GM23248 (cell line): Measurements from ENCODE around the gene ACTR10. TPM values are rescaled to one million over a fixed set of nuclear protein-coding genes. Genes with fewer than 3 reads are reported as not detected.

Experiments used
- DNase-seq: peaks from one replicate; pipeline ENCODE4 v3.0.0-alpha.2; 2015
- H2AFZ ChIP-seq: fragments of 200-600 bp; sonication (generic); 2 replicates; pipeline ENCODE4 v1.6.1; 2016; ENCODE audit warnings: antibody characterized with exemption
- H3F3A ChIP-seq: fragments of 200-600 bp; sonication (generic); 2 replicates; pipeline ENCODE4 v1.6.1; 2016; ENCODE audit warnings: mild to moderate bottlenecking, antibody characterized with exemption, mixed run types; ENCODE audit not compliant: insufficient read depth
- H3K27ac ChIP-seq: fragments of 200-600 bp; sonication (generic); 2 replicates; pipeline ENCODE4 v1.5.1; 2016; ENCODE audit warnings: mild to moderate bottlenecking
- H3K27me3 ChIP-seq: fragments of 200-600 bp; sonication (generic); replicated peaks from 2 replicates; pipeline ENCODE4 v1.6.1; 2016; ENCODE audit warnings: mild to moderate bottlenecking; ENCODE audit not compliant: insufficient read depth
- H3K36me3 ChIP-seq: fragments of 200-600 bp; sonication (generic); 2 replicates; pipeline ENCODE4 v1.6.1; 2016; ENCODE audit warnings: low read depth, mild to moderate bottlenecking
- H3K4me1 ChIP-seq: fragments of 200-600 bp; sonication (generic); 2 replicates; pipeline ENCODE4 v1.6.1; 2016; ENCODE audit warnings: mild to moderate bottlenecking; ENCODE audit not compliant: insufficient read depth
- H3K4me2 ChIP-seq: fragments of 200-600 bp; sonication (generic); one replicate; pipeline ENCODE4 v1.6.1; 2016; ENCODE audit warnings: mild to moderate bottlenecking; ENCODE audit not compliant: unreplicated experiment
- H3K4me3 ChIP-seq: fragments of 200-600 bp; sonication (generic); 2 replicates; pipeline ENCODE4 v1.5.1; 2016; ENCODE audit warnings: mild to moderate bottlenecking
- H3K79me2 ChIP-seq: fragments of 200-600 bp; sonication (generic); 2 replicates; pipeline ENCODE4 v1.6.1; 2016; ENCODE audit warnings: mild to moderate bottlenecking; ENCODE audit not compliant: insufficient read depth
- H3K9ac ChIP-seq: fragments of 200-600 bp; sonication (generic); 2 replicates; pipeline ENCODE4 v1.6.1; 2016; ENCODE audit warnings: mild to moderate bottlenecking
- H3K9me2 ChIP-seq: fragments of 200-600 bp; sonication (generic); 2 replicates; pipeline ENCODE4 v1.6.1; 2016; ENCODE audit warnings: mixed run types, mild to moderate bottlenecking, moderate library complexity; ENCODE audit not compliant: insufficient read depth
- H3K9me3 ChIP-seq: fragments of 200-600 bp; sonication (generic); one replicate; pipeline ENCODE4 v1.6.1; 2017; ENCODE audit warnings: low read depth
- H4K20me1 ChIP-seq: fragments of 200-600 bp; sonication (generic); 2 replicates; pipeline ENCODE4 v1.6.0; 2016; ENCODE audit not compliant: insufficient read depth
- EZH2 ChIP-seq: fragments of 200-600 bp; sonication (generic); IDR thresholded peaks from 2 replicates; pipeline ENCODE4 v1.6.1; 2018; ENCODE audit warnings: antibody characterized with exemption, mild to moderate bottlenecking; ENCODE audit not compliant: insufficient read depth, poor library complexity, severe bottlenecking
- EZH2phosphoT487 ChIP-seq: fragments of 200-600 bp; sonication (generic); IDR thresholded peaks from 2 replicates; pipeline ENCODE4 v1.6.1; 2018; ENCODE audit warnings: antibody characterized with exemption, moderate library complexity, mild to moderate bottlenecking, low read depth; ENCODE audit not compliant: insufficient read depth
- WGBS, 2 experiments: methylation state at CpG; one replicate each; pipeline ENCODE4 v1.1.6; 2015 to 2017; ENCODE audit warnings: low lambda C conversion rate in 2 of 2, low coverage in 1 of 2; ENCODE audit errors: missing lambda C conversion rate in 2 of 2; 5-methylcytosine and 5-hydroxymethylcytosine counted together
- in situ Hi-C: fragments of 300-500 bp; cut with MboI; formaldehyde crosslinking; loops from 2 replicates; pipeline ENCODE4 v1.15.0; 2020
- polyA plus RNA-seq: library from polyadenylated mRNA; unstranded; fragments of >200 nt; fragmentation: Nextera tagmentation; extraction: Ambion mirVana; gene quantifications from 2 replicates; pipeline ENCODE4 v1.2.1, GENCODE V29; 2016
- total RNA-seq: library from RNA; depleted of rRNA; stranded (reverse); fragments of >200 nt; shearing (Covaris generic); gene quantifications from 2 replicates; pipeline ENCODE4 v1.2.3, GENCODE V29; 2014; rRNA removed

ACTR10 gene
- total RNA-seq (69.9 and 99.1 TPM in 2 replicates), polyA plus RNA-seq (188 and 210 TPM in 2 replicates)

- peak within 1 kb of the TSS; percentile 100 for H3K4me3 ChIP-seq
- peak; percentile 92 for DNase-seq
- H4K20me1 ChIP-seq, result no peaks in the 10 kb centered on the region
- H3K4me1 ChIP-seq, result peaks cover 17% of the 10 kb centered on the region
- no peaks in the 10 kb centered on the region for H3K36me3 ChIP-seq
- peaks cover 7% of the 10 kb centered on the region; the same call in 1 of the 2 replicates for H3F3A ChIP-seq
- H2AFZ ChIP-seq, result peak within 1 kb of the TSS; percentile 100
- 1% methylated on average over 57 to 77 of the region's 78 CpGs for whole genome bisulfite sequencing, 2 experiments
- peaks cover 48% of the 10 kb centered on the region for H3K79me2 ChIP-seq
- H3K9me3 ChIP-seq, result no peaks in the 10 kb centered on the region
- H3K4me2 ChIP-seq, result peak within 1 kb of the TSS; percentile 100
- peak within 1 kb of the TSS; percentile 95 for H3K9ac ChIP-seq
- no peaks in the 10 kb centered on the region for H3K9me2 ChIP-seq
- no peaks in the 10 kb centered on the region for H3K27me3 ChIP-seq
- TF ChIP-seq EZH2phosphoT487 (no peak), EZH2 (no peak)
- in situ Hi-C loops, result no loop called here
- peak within 1 kb of the TSS; percentile 87 for H3K27ac ChIP-seq
Measured at GRCh38 chr14:58199726-58200479, at the start of gene ACTR10. Gene ACTR10 (plus strand): TSS chr14:58200149. CDS start chr14:58200218, 69 bp downstream.

GRCh38 chr14:58150243-58150805 is 49.6 kb upstream of the ACTR10 start:
- H4K20me1 ChIP-seq, result no peaks in the 10 kb centered on the region
- no peak overlapping the region for H3K4me3 ChIP-seq
- H3F3A ChIP-seq, result no peaks in the 10 kb centered on the region
- WGBS, 2 experiments, result 94 to 96% methylated on average over 6 of the region's 6 CpGs
- H2AFZ ChIP-seq, result no peak overlapping the region
- no peak overlapping the region for H3K9ac ChIP-seq
- peaks cover 6% of the 10 kb centered on the region; the same call in 1 of the 2 replicates for H3K27me3 ChIP-seq
- H3K4me2 ChIP-seq, result no peak overlapping the region
- 0 out of 2 replicates have a peak, but pooled peaks cover 5% of the 10 kb centered on the region for H3K4me1 ChIP-seq
- TF ChIP-seq EZH2phosphoT487 (no peak), EZH2 (no peak)
- no peak overlapping the region for H3K27ac ChIP-seq
- no peaks in the 10 kb centered on the region for H3K9me3 ChIP-seq
- H3K9me2 ChIP-seq, result no peaks in the 10 kb centered on the region
- in situ Hi-C loops, result no loop called here
- no peaks in the 10 kb centered on the region for H3K79me2 ChIP-seq
- DNase-seq, result no peak
- H3K36me3 ChIP-seq, result no peaks in the 10 kb centered on the region

GRCh38 chr14:58151133-58152013 is 48.6 kb upstream of the ACTR10 start:
- H4K20me1 ChIP-seq, result no peaks in the 10 kb centered on the region
- peak overlapping the region; percentile 87 for H3K4me2 ChIP-seq
- peak overlapping the region; percentile 68 for H3K9ac ChIP-seq
- in situ Hi-C loops, result no loop called here
- H3K79me2 ChIP-seq, result no peaks in the 10 kb centered on the region
- no peaks in the 10 kb centered on the region for H3F3A ChIP-seq
- H3K9me2 ChIP-seq, result no peaks in the 10 kb centered on the region
- peak; percentile 65 for DNase-seq
- 2 to 3% methylated on average over 38 to 56 of the region's 56 CpGs for WGBS, 2 experiments
- H2AFZ ChIP-seq, result peak overlapping the region; percentile 94
- H3K4me3 ChIP-seq, result peak overlapping the region; percentile 85
- TF ChIP-seq EZH2phosphoT487, result no peak
- H3K36me3 ChIP-seq, result no peaks in the 10 kb centered on the region
- H3K9me3 ChIP-seq, result no peaks in the 10 kb centered on the region
- peaks cover 6% of the 10 kb centered on the region; the same call in 1 of the 2 replicates for H3K27me3 ChIP-seq
- 0 out of 2 replicates have a peak, but pooled peaks cover 5% of the 10 kb centered on the region for H3K4me1 ChIP-seq
- no peak overlapping the region for H3K27ac ChIP-seq
